B cell (primary cell): ENCODE measurements around the gene CEP250. TPM values are rescaled to one million over a fixed set of nuclear protein-coding genes. Genes with fewer than 3 reads are reported as not detected.

Source experiments
- ATAC-seq: fragments of 200-7000 bp; cut with Tn5 transposase; one replicate; pipeline ENCODE4 v1.10.0; 2021; ENCODE audit warnings: low read depth, mild to moderate bottlenecking, moderate number of reproducible peaks, moderate library complexity
- CTCF ChIA-PET: fragments of 350-600 bp; sonication (Branson Sonifier 250); formaldehyde crosslinking; loops from one replicate; lab custom pipeline; 2021; ENCODE audit warnings: antibody characterized with exemption, inconsistent platforms; lab: Charles Lee
- POLR2A ChIA-PET: fragments of 350-600 bp; sonication (Branson Sonifier 250); formaldehyde crosslinking; loops from one replicate; lab custom pipeline; 2021; ENCODE audit warnings: antibody characterized with exemption; lab: Charles Lee
- DNase-seq: peaks from one replicate; pipeline ENCODE4 v3.0.0; 2013
- H2AFZ ChIP-seq: 2 replicates; pipeline ENCODE4 v1.6.1; 2012; ENCODE audit warnings: mild to moderate bottlenecking, low read depth, low read length; ENCODE audit not compliant: insufficient read depth, poor library complexity, severe bottlenecking
- H3K27ac ChIP-seq, 2 donors: 1 replicate in 1 of 2; 2 replicates in 1 of 2; pipeline ENCODE4 v1.5.1; 2012 to 2013; ENCODE audit warnings: low read length in 2 of 2, mild to moderate bottlenecking in 2 of 2, moderate library complexity in 1 of 2
- H3K27me3 ChIP-seq, 4 experiments: fragments of 200-600 bp in 1 of 4; sonication (generic) in 1 of 4; replicated peaks in 1 of 4; 1 replicate in 2 of 4; 2 replicates in 2 of 4; pipeline versions ENCODE4 v1.6.1 to v1.7.0; 2013 to 2016; ENCODE audit warnings: low read length in 3 of 4, mild to moderate bottlenecking in 2 of 4, mixed read lengths in 1 of 4, moderate library complexity in 1 of 4; ENCODE audit not compliant: insufficient read depth in 4 of 4, control insufficient read depth in 3 of 4; ENCODE audit errors: control extremely low read depth in 1 of 4
- H3K36me3 ChIP-seq, 2 experiments: replicated peaks in 1 of 2; 1 replicate in 1 of 2; 2 replicates in 1 of 2; pipeline versions ENCODE4 v1.6.1 to v1.7.1; 2013; ENCODE audit warnings: low read length in 1 of 2; ENCODE audit not compliant: insufficient read depth in 2 of 2, control insufficient read depth in 1 of 2; ENCODE audit errors: control extremely low read depth in 1 of 2, extremely low read depth in 1 of 2
- H3K4me1 ChIP-seq, 2 donors: fragments of 200-600 bp in 1 of 2; sonication (generic) in 1 of 2; 1 replicate in 1 of 2; 2 replicates in 1 of 2; pipeline versions ENCODE4 v1.5.1 to v1.6.1; 2013 to 2017; ENCODE audit warnings: low read length in 2 of 2; ENCODE audit not compliant: control insufficient read depth in 2 of 2, insufficient read depth in 2 of 2
- H3K4me2 ChIP-seq: replicated peaks from 2 replicates; pipeline ENCODE3; 2012; ENCODE audit warnings: mild to moderate bottlenecking, low read depth, low read length; ENCODE audit not compliant: poor library complexity, severe bottlenecking
- H3K4me3 ChIP-seq, 5 experiments: fragments of 200-600 bp in 1 of 5; sonication (generic) in 1 of 5; 1 replicate in 3 of 5; 2 replicates in 2 of 5; pipeline versions ENCODE4 v1.5.1 to v1.7.0; 2011 to 2016; ENCODE audit warnings: low read length in 4 of 5, mild to moderate bottlenecking in 4 of 5, low read depth in 2 of 5, control low read depth in 1 of 5, moderate library complexity in 1 of 5; ENCODE audit not compliant: insufficient read depth in 1 of 5; ENCODE audit errors: control extremely low read depth in 1 of 5, extremely low read depth in 1 of 5
- H3K79me2 ChIP-seq: fragments of 200-600 bp; sonication (generic); one replicate; pipeline ENCODE4 v1.6.0; 2016; ENCODE audit warnings: low read length; ENCODE audit not compliant: control insufficient read depth, insufficient read depth
- H3K9ac ChIP-seq: fragments of 200-600 bp; sonication (generic); 2 replicates; pipeline ENCODE4 v1.6.1; 2017; ENCODE audit warnings: mild to moderate bottlenecking, low read length, moderate library complexity
- H3K9me3 ChIP-seq, 3 donors: one replicate each; pipeline versions ENCODE4 v1.6.1 to v1.7.1; 2013; ENCODE audit warnings: low read length in 2 of 3; ENCODE audit not compliant: control insufficient read depth in 2 of 3, insufficient read depth in 1 of 3; ENCODE audit errors: control extremely low read depth in 1 of 3
- H4K20me1 ChIP-seq: 2 replicates; pipeline ENCODE4 v1.6.0; 2012; ENCODE audit warnings: mild to moderate bottlenecking, low read length; ENCODE audit not compliant: insufficient read depth, control insufficient read depth, poor library complexity, severe bottlenecking
- H3K27ac Mint-ChIP-seq: one replicate; pipeline ENCODE4 v1.8.0; 2021; ENCODE audit warnings: mixed read lengths
- H3K27me3 Mint-ChIP-seq: one replicate; pipeline ENCODE4 v1.8.0; 2021; ENCODE audit warnings: mixed read lengths
- H3K4me1 Mint-ChIP-seq: one replicate; pipeline ENCODE4 v1.8.0; 2021; ENCODE audit warnings: mixed read lengths
- H3K4me3 Mint-ChIP-seq: one replicate; pipeline ENCODE4 v1.8.0; 2021; ENCODE audit warnings: mixed read lengths
- H3K9me3 Mint-ChIP-seq: one replicate; pipeline ENCODE4 v1.8.0; 2022; ENCODE audit warnings: mixed read lengths; ENCODE audit not compliant: insufficient read depth
- CTCF ChIP-seq: fragments of 200-600 bp; IDR thresholded peaks from one replicate; pipeline ENCODE4 v1.8.0; 2022; ENCODE audit warnings: antibody characterized with exemption, mild to moderate bottlenecking
- EZH2 ChIP-seq: IDR thresholded peaks from 2 replicates; pipeline ENCODE4 v1.6.1; 2012; ENCODE audit warnings: borderline replicate concordance, low read depth, mild to moderate bottlenecking, moderate library complexity, low read length; ENCODE audit not compliant: insufficient read depth, poor library complexity, severe bottlenecking
- WGBS: methylation state at CpG from one replicate; pipeline ENCODE4 v1.1.5; 2013; ENCODE audit warnings: missing lambda C conversion rate; ENCODE audit not compliant: insufficient coverage; 5-methylcytosine and 5-hydroxymethylcytosine counted together
- intact Hi-C: fragments of 100-400 bp; cut with micrococcal nuclease; formaldehyde crosslinking; loops from one replicate; pipeline ENCODE4 v1.10.0; 2022
- polyA plus RNA-seq: library from polyadenylated mRNA; depleted of rRNA; stranded (reverse); fragments of >200 nt; gene quantifications from 2 replicates; pipeline ENCODE4 v1.2.3, GENCODE V29; 2012
- total RNA-seq, 2 donors: library from RNA; stranded (reverse); fragments of 120-200 nt in 1 of 2; gene quantifications; 1 replicate in 1 of 2; 2 replicates in 1 of 2; pipeline versions ENCODE4 v1.2.3 to v1.2.4, GENCODE V29; 2013 to 2022

Gene CEP250
- total and polyA plus RNA-seq, 2 donors (not counting 1 experiment from before 2014, with no cell fraction given): 14.6 to 78.5 TPM

- ChIA-PET CTCF (no interaction called here), POLR2A (no interaction called here)
- H4K20me1 ChIP-seq: no peaks in the 10 kb centered on the region
- no CpG with 5 or more reads among the region's 2 CpGs for WGBS
- no peaks in the 10 kb centered on the region for H3K4me1 ChIP-seq
- H3K9me3 ChIP-seq: no peaks in the 10 kb centered on the region
- no peaks in the 10 kb centered on the region for H3K27me3 ChIP-seq
- DNase-seq (no peak), ATAC-seq (no peak)
- no peak within 1 kb of the TSS for H3K4me3 ChIP-seq
- H3K27ac ChIP-seq: no peak within 1 kb of the TSS
- Mint-ChIP-seq H3K4me3 (no peak within 1 kb of the TSS), H3K27ac (no peak within 1 kb of the TSS), H3K27me3 (no peaks in the 10 kb centered on the region), H3K9me3 (no peaks in the 10 kb centered on the region), H3K4me1 (no peaks in the 10 kb centered on the region)
- TF ChIP-seq EZH2 (no peak), CTCF (no peak)
- no peaks in the 10 kb centered on the region for H3K36me3 ChIP-seq
- H3K9ac ChIP-seq: no peak within 1 kb of the TSS
- no peak within 1 kb of the TSS for H2AFZ ChIP-seq
- no peaks in the 10 kb centered on the region for H3K79me2 ChIP-seq
- intact Hi-C loops: no loop called here
- H3K4me2 ChIP-seq: no peak within 1 kb of the TSS
Measured at GRCh38 chr20:35529552-35529951, 74.2 kb downstream of the CEP250 start, which contains the start of gene C20orf173. TSS of gene C20orf173 (minus strand) at chr20:35529652. CDS start at chr20:35529373, 279 bp downstream.

- 66% methylated on average over 11 of the region's 11 CpGs for WGBS
- H3K9ac ChIP-seq: no peak overlapping the region
- CTCF ChIA-PET: interaction anchor here (0.6 to 1.3 kb wide), 2 partner anchors 67 to 75 kb away, joined by 3 read pairs; no protein-coding TSS in a partner anchor
Measured at GRCh38 chr20:35539756-35540212, 84.4 kb downstream of the CEP250 start.

More at GRCh38 chr20:35539756-35540212, 84.4 kb downstream of the CEP250 start:
- H3K4me2 ChIP-seq: peak overlapping the region; percentile 32
- H3K4me1 ChIP-seq: peaks cover 9 to 18% of the 10 kb centered on the region in 2 donors
- H3K9me3 ChIP-seq: no peaks in the 10 kb centered on the region
- H4K20me1 ChIP-seq: no peaks in the 10 kb centered on the region
- H3K79me2 ChIP-seq: no peaks in the 10 kb centered on the region
- intact Hi-C loops: loop anchor here (2.0 to 5.0 kb wide), 7 partner anchors 49 to 1547 kb away; partner anchors contain the start of genes AHCY, EDEM2, EIF6 and PHF20
- ATAC-seq: peak; percentile 60
- POLR2A ChIA-PET: no interaction called here
- H3K36me3 ChIP-seq: peaks cover 0 to 9% of the 10 kb centered on the region in 2 experiments
- no peaks in the 10 kb centered on the region for H3K27me3 Mint-ChIP-seq
- H2AFZ ChIP-seq: peak overlapping the region; percentile 49
- peaks cover 26% of the 10 kb centered on the region for H3K4me1 Mint-ChIP-seq
- peak overlapping the region; percentile 69 for H3K27ac Mint-ChIP-seq
- no peaks in the 10 kb centered on the region for H3K27me3 ChIP-seq
- TF ChIP-seq EZH2 (no peak), CTCF (no peak)
- no peak overlapping the region for H3K4me3 ChIP-seq
- H3K27ac ChIP-seq: no peak overlapping the region
- no peaks in the 10 kb centered on the region for H3K9me3 Mint-ChIP-seq
- H3K4me3 Mint-ChIP-seq: peak overlapping the region; percentile 61
- DNase-seq: peak; percentile 79
